ENCODE measurements around the gene COLEC12.

- TF ChIP-seq CTCF (conservative IDR thresholded peaks at IDR 0.05) = no peak
- TF ChIP-seq ZFX (IDR thresholded peaks at IDR 0.05) = no peak
Measured at GRCh38 chr18:289026-289425, 211.5 kb downstream of the COLEC12 start.
